Measurements from ENCODE around the gene SGPL1. TPM values are rescaled to one million over a fixed set of nuclear protein-coding genes. Genes with fewer than 3 reads are reported as not detected.

The SGPL1 gene
- total and polyA plus RNA-seq, 2 of the 8 experiments (the other 6 are each of a cell fraction or from before 2014, with no cell fraction given), result 20.5 to 51.6 TPM

DNA sequence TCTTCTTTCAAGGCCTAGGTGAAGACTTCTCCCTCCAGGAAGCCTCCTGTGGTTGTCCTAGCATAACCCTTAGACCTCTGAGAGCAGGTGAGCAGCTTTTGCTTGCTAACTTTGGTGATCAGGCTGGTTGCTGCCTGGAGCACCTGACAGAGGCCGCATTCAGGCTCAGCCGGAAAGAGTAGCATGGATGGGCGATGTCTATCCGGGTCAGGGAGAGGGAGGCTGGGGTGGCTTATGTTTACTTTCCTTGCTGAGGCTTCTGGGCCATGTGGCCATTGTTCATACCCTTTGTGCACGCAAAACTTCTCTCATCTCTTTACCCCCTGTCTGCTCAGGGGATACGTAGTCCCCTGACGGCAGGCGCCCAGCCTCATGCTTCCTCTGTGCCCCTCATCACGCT lies 100.1 kb downstream of the SGPL1 start:
- Histone ChIP-seq H4K5ac (ENCODE audit: insufficient read length, low read depth, low read length) (no peak overlapping the region), H2BK120ac (replicated peaks; ENCODE audit: low read depth, low read length) (no peak overlapping the region), H4K8ac (ENCODE audit: extremely low read depth, insufficient read depth, low read length) (peak overlapping the region; percentile 17; the same call in 1 of the 2 replicates), H3K9ac (replicated peaks in 1 of 4; ENCODE audit: extremely low read depth in 1 of 4, low read depth in 3 of 4, low read length in 3 of 4) (no peak overlapping the region), H2BK5ac (ENCODE audit: low read depth, low read length) (no peak overlapping the region), H3K79me2 (ENCODE audit: control insufficient read depth in 1 of 2, insufficient read depth in 2 of 2, low read length in 2 of 2) (no peaks in the 10 kb centered on the region), H3K14ac (ENCODE audit: insufficient read length) (no peak overlapping the region), H3K4me2 (ENCODE audit: insufficient read depth in 1 of 2, low read depth in 2 of 2, low read length in 2 of 2) (no peak overlapping the region), H2AK5ac (ENCODE audit: low read depth, low read length) (no peak overlapping the region), H3K18ac (ENCODE audit: extremely low read depth, low read length) (no peak overlapping the region), H3K23ac (ENCODE audit: insufficient read length) (no peak overlapping the region), H3K4me3 (ENCODE audit: extremely low read depth in 1 of 4, insufficient read depth in 2 of 4, low read depth in 3 of 4, low read length in 4 of 4) (no peak overlapping the region), H3K27ac (ENCODE audit: low read depth, low read length) (no peak overlapping the region), H3K4me1 (replicated peaks in 1 of 4; ENCODE audit: control insufficient read depth in 3 of 4, insufficient read depth in 4 of 4, low read length in 3 of 4) (no peaks in the 10 kb centered on the region; a peak in 1 of 7 replicates), H3K4ac (replicated peaks; ENCODE audit: insufficient read length, low read depth, low read length) (no peak overlapping the region), H3K79me1 (ENCODE audit: low read depth, low read length) (no peaks in the 10 kb centered on the region), H3K36me3 (ENCODE audit: control insufficient read depth in 2 of 4, insufficient read depth in 4 of 4, low read length in 3 of 4) (no peaks in the 10 kb centered on the region), H2BK15ac (ENCODE audit: low read length) (no peak overlapping the region), H3K27me3 (replicated peaks in 1 of 4; ENCODE audit: control insufficient read depth in 3 of 4, extremely low read depth in 1 of 4, insufficient read depth in 3 of 4, low read length in 3 of 4) (no peaks in the 10 kb centered on the region), H2BK12ac (ENCODE audit: low read depth, low read length) (no peak overlapping the region), H2AFZ (ENCODE audit: low read length) (no peak overlapping the region), H3K9me3 (ENCODE audit: insufficient read depth in 2 of 2, low read depth in 1 of 2, low read length in 1 of 2) (no peaks in the 10 kb centered on the region), H2BK20ac (ENCODE audit: low read length) (no peak overlapping the region), H4K91ac (replicated peaks; ENCODE audit: insufficient read length, low read length) (no peak overlapping the region), H3K23me2 (ENCODE audit: low read depth, low read length) (no peaks in the 10 kb centered on the region), H4K20me1 (replicated peaks in 1 of 2; ENCODE audit: control insufficient read depth in 1 of 2, insufficient read depth in 2 of 2, low read length in 2 of 2) (peaks cover 0 to 2% of the 10 kb centered on the region in 2 experiments), H3K56ac (replicated peaks; ENCODE audit: insufficient read length, low read depth, low read length) (no peak overlapping the region)
- DNase-seq (ENCODE audit: low read depth in 1 of 2, low spot score in 2 of 2), result no peak
- CTCF ChIA-PET (ENCODE audit: partially characterized antibody), result interaction anchor here (1.6 to 17.0 kb wide), 3 partner anchors 8 to 100 kb away, joined by 3 to 237 read pairs (median 30); no protein-coding TSS in a partner anchor
- FAIRE-seq, result no peak
- WGBS, 2 experiments (ENCODE audit: extremely low coverage in 1 of 2, insufficient coverage in 1 of 2, insufficient read length in 1 of 2, insufficient replicate concordance in 2 of 2, low coverage in 1 of 2, low lambda C conversion rate in 2 of 2, missing lambda C conversion rate in 1 of 2), result 95% methylated on average over 9 of the region's 9 CpGs; no CpG with 5 or more reads in 1 of the 2 experiments
- POLR2A ChIA-PET (ENCODE audit: partially characterized antibody), result no interaction called here
- TF ChIP-seq, protein P1, sequence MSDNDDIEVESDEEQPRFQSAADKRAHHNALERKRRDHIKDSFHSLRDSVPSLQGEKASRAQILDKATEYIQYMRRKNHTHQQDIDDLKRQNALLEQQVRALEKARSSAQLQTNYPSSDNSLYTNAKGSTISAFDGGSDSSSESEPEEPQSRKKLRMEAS (IDR thresholded peaks at IDR 0.05), result no peak
- no peak for TF ChIP-seq SUZ12 (IDR thresholded peaks at IDR 0.05; ENCODE audit: low read length)
- no peak for TF ChIP-seq SP1 (IDR thresholded peaks at IDR 0.05; ENCODE audit: low read depth, low read length)
- no peak for TF ChIP-seq TAF7 (optimal IDR thresholded peaks at IDR 0.05; ENCODE audit: borderline replicate concordance, low read depth, low read length)
- TF ChIP-seq SP2 (IDR thresholded peaks at IDR 0.05; ENCODE audit: low read length), result no peak
- no peak for TF ChIP-seq CTBP2 (IDR thresholded peaks at IDR 0.05; ENCODE audit: borderline replicate concordance, insufficient read depth, insufficient read length, low read length)
- no peak for TF ChIP-seq JUND (IDR thresholded peaks at IDR 0.05; ENCODE audit: low read length)
- no peak for TF ChIP-seq CHD2 (IDR thresholded peaks at IDR 0.05; ENCODE audit: low read length)
- no peak for TF ChIP-seq POU5F1 (IDR thresholded peaks at IDR 0.05; ENCODE audit: low read depth, low read length)
- no peak for TF ChIP-seq GABPA (IDR thresholded peaks at IDR 0.05; ENCODE audit: borderline replicate concordance, insufficient read depth, low read length)
- no peak for TF ChIP-seq ASH2L (IDR thresholded peaks at IDR 0.05; ENCODE audit: low read length)
- no peak for TF ChIP-seq EZH2 (IDR thresholded peaks at IDR 0.05; ENCODE audit: low read depth, low read length, severe bottlenecking)
- TF ChIP-seq PHF8 (conservative IDR thresholded peaks at IDR 0.05; ENCODE audit: low read depth, low read length), result no peak
- no peak for TF ChIP-seq SIN3A (conservative IDR thresholded peaks at IDR 0.05 in 1 of 2, IDR thresholded peaks at IDR 0.05 in 1 of 2; ENCODE audit: low read depth in 1 of 2, low read length in 2 of 2)
